ENCODE measurements around the gene ZNF275. TPM values are rescaled to one million over a fixed set of nuclear protein-coding genes. Genes with fewer than 3 reads are reported as not detected.

The ZNF275 gene
- total RNA-seq, 1 experiment from 2014 or later, result 16.9 TPM

DNA sequence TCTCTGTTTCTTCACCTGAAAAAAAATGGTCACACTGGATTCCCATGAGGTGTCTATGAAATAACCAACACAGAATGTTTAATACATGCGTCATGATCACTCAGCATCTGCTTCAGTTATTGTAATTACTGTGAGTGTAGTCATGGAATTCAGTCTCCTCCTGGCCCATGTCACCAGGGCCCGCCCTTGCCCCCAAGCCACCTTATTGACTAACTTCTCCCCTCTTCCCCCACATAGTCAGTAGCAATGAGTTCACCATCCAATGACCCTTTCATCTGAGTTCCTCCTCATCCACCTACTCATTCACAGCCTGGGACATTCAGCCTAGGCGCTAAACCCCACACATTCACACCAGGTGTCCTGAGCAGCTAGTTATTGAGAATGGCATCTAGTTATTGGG, 28.0 kb upstream of the ZNF275 start:
- Histone ChIP-seq H3K4me1 (ENCODE audit: insufficient read depth, low read length, poor library complexity, severe bottlenecking) (no peaks in the 10 kb centered on the region), H3K36me3 (ENCODE audit: insufficient read depth, low read length, poor library complexity, severe bottlenecking) (no peaks in the 10 kb centered on the region), H3K4me3 (ENCODE audit: low read depth, low read length, poor library complexity, severe bottlenecking) (no peak overlapping the region), H3K9me3 (ENCODE audit: low read depth, low read length, poor library complexity, severe bottlenecking) (no peaks in the 10 kb centered on the region), H3K27ac (ENCODE audit: low read depth, low read length, poor library complexity, severe bottlenecking) (no peak overlapping the region), H3K27me3 (replicated peaks; ENCODE audit: insufficient read depth, low read depth, low read length, poor library complexity) (peaks cover 12% of the 10 kb centered on the region)
- DNase-seq (ENCODE audit: low spot score), result no peak
- no TSS peak for BruUV-seq (replicated peaks)
- intact Hi-C loops (cut with micrococcal nuclease; ENCODE audit: unreplicated experiment), result no loop called here
- CTCF ChIA-PET, result no interaction called here
- POLR2A ChIA-PET (ENCODE audit: low non-redundant PET), result no interaction called here
- no peak for TF ChIP-seq EZH2 (IDR thresholded peaks at IDR 0.05; ENCODE audit: borderline replicate concordance, low read depth, low read length, poor library complexity, severe bottlenecking)
- TF ChIP-seq, protein P1, sequence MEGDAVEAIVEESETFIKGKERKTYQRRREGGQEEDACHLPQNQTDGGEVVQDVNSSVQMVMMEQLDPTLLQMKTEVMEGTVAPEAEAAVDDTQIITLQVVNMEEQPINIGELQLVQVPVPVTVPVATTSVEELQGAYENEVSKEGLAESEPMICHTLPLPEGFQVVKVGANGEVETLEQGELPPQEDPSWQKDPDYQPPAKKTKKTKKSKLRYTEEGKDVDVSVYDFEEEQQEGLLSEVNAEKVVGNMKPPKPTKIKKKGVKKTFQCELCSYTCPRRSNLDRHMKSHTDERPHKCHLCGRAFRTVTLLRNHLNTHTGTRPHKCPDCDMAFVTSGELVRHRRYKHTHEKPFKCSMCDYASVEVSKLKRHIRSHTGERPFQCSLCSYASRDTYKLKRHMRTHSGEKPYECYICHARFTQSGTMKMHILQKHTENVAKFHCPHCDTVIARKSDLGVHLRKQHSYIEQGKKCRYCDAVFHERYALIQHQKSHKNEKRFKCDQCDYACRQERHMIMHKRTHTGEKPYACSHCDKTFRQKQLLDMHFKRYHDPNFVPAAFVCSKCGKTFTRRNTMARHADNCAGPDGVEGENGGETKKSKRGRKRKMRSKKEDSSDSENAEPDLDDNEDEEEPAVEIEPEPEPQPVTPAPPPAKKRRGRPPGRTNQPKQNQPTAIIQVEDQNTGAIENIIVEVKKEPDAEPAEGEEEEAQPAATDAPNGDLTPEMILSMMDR (conservative IDR thresholded peaks at IDR 0.05; ENCODE audit: low read depth, low read length), result no peak

DNA sequence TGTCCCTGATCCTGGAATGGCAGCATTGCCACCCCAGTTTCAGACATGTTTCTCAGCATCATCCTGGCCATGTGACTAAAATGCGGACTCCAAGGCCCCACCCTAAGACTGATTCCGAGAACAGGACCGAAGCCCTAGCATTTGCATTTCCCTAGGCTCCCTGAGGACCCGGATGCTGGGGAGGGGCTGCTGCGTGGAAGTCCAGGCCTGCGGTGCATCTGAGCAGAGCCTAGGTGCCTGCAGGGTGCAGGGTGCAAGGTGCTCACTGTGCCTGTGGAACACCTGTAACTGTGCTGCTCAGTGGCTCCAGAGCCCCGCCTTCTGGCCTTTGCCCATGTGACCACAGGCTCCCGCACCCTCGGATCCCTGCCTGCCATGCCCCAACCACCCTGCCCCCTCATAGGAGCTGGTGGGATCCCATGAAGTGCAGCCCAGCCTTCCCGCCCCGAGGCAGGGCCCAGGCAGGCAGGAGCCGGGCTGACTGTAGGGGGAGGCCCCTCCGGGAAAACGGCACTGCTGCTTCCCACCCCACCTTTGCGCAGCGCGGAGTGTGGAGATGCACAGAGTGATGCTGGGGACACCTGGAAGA, 27.3 kb upstream of the ZNF275 start:
- peaks cover 12% of the 10 kb centered on the region for H3K27me3 ChIP-seq (replicated peaks; ENCODE audit: insufficient read depth, low read depth, low read length, poor library complexity)
- no peak overlapping the region for H3K27ac ChIP-seq (ENCODE audit: low read depth, low read length, poor library complexity, severe bottlenecking)
- BruUV-seq (replicated peaks), result no TSS peak
- CTCF ChIA-PET, result no interaction called here
- intact Hi-C loops (cut with micrococcal nuclease; ENCODE audit: unreplicated experiment), result no loop called here
- no peak for DNase-seq (ENCODE audit: low spot score)
- no peak for TF ChIP-seq EZH2 (IDR thresholded peaks at IDR 0.05; ENCODE audit: borderline replicate concordance, low read depth, low read length, poor library complexity, severe bottlenecking)
- TF ChIP-seq, protein P1 (conservative IDR thresholded peaks at IDR 0.05; ENCODE audit: low read depth, low read length), result no peak
- no peaks in the 10 kb centered on the region for H3K36me3 ChIP-seq (ENCODE audit: insufficient read depth, low read length, poor library complexity, severe bottlenecking)
- H3K4me3 ChIP-seq (ENCODE audit: low read depth, low read length, poor library complexity, severe bottlenecking), result no peak overlapping the region
- H3K9me3 ChIP-seq (ENCODE audit: low read depth, low read length, poor library complexity, severe bottlenecking), result no peaks in the 10 kb centered on the region
- POLR2A ChIA-PET (ENCODE audit: low non-redundant PET), result no interaction called here
- no peaks in the 10 kb centered on the region for H3K4me1 ChIP-seq (ENCODE audit: insufficient read depth, low read length, poor library complexity, severe bottlenecking)

DNA sequence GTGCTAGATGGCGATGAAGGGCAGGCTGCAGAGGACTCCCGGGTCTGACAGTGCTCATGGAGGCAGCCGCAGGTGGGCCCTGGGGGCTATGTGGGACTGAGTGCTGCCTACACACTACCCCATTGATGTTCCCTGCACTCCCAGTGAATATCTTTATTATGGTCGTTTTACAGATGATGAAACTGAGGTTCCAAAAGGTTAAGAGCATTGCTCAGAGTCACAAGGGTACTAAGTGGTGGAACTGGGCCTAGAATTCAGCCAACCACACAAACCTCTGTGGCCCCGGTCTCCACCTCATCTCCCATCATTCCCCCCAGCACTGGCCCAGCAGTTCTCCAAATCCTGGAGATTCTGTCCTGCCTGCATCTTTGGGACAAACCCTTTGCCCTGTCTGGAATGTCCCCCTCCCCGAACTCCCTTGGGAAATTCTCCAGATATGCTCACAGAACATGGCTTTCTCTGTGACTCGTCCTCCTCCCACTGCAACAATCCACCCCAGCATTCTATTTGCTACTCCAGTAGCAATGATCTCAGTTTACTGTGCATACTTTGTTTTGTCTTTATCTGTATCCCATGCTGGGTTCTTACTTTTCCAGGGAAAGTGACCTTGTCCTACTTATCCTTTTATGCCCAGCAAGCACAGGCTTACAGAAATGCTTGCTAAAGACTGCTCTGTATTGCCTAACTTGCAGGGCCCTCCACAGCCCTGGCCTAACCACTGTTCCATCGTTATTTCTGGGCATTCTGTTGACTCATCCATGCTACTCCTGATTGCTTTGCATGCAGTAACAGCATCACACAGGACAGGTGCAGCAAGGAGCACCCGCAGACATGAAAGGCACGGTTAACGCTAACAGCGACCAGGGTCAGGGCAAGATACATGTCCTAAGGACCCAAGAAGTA, 26.4 kb upstream of the ZNF275 start:
- ChIA-PET CTCF (no interaction called here), POLR2A (ENCODE audit: low non-redundant PET) (no interaction called here)
- Histone ChIP-seq H3K9me3 (ENCODE audit: low read depth, low read length, poor library complexity, severe bottlenecking) (no peaks in the 10 kb centered on the region), H3K27ac (ENCODE audit: low read depth, low read length, poor library complexity, severe bottlenecking) (no peak overlapping the region), H3K36me3 (ENCODE audit: insufficient read depth, low read length, poor library complexity, severe bottlenecking) (no peaks in the 10 kb centered on the region), H3K4me3 (ENCODE audit: low read depth, low read length, poor library complexity, severe bottlenecking) (no peak overlapping the region), H3K27me3 (replicated peaks; ENCODE audit: insufficient read depth, low read depth, low read length, poor library complexity) (peaks cover 12% of the 10 kb centered on the region), H3K4me1 (ENCODE audit: insufficient read depth, low read length, poor library complexity, severe bottlenecking) (no peaks in the 10 kb centered on the region)
- intact Hi-C loops (cut with micrococcal nuclease; ENCODE audit: unreplicated experiment), result no loop called here
- TF ChIP-seq, protein P1 (conservative IDR thresholded peaks at IDR 0.05; ENCODE audit: low read depth, low read length), result no peak
- no peak for TF ChIP-seq EZH2 (IDR thresholded peaks at IDR 0.05; ENCODE audit: borderline replicate concordance, low read depth, low read length, poor library complexity, severe bottlenecking)
- no TSS peak for BruUV-seq (replicated peaks)
- DNase-seq (ENCODE audit: low spot score), result no peak
